GM21786 (cell line): Measurements from ENCODE around the gene SEC14L1.
"Not testable (repeated sequence)": the region's sequence is repeated elsewhere in the genome, so short reads cannot be mapped to it uniquely, and the experiment has no call there.

Source experiments
- ATAC-seq: cut with Tn5 transposase; IDR thresholded peaks from one replicate; pipeline ENCODE4 v1.9.1; 2021; ENCODE audit not compliant: unreplicated experiment

Gene SEC14L1

GRCh38 chr17:77140166-77140877 is 447 bp upstream of the SEC14L1 start:
- ATAC-seq, result peak; percentile 80

- no peak for ATAC-seq
Measured at GRCh38 chr17:77141846-77142449, 1.2 kb downstream of the SEC14L1 start.

DNA sequence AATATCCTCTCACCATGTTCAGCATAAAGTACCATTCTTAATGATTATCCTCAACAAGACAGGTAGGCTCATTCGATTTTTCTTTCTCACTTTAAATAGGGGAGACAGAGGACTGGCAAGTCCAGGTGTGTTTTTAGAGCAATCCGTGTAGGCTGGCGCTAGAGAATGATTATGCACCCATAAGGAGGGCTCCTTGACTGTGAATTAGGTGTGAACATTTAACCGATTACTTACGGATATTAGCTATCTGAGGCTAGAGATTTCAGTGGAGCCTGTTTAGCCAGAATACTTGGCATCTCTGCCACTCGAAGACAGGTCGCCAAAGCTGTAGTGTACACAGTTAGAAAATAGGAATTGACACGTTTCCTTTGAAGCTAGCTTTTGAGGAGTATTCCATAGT is 1.9 kb downstream of the SEC14L1 start:
- no peak for ATAC-seq

DNA sequence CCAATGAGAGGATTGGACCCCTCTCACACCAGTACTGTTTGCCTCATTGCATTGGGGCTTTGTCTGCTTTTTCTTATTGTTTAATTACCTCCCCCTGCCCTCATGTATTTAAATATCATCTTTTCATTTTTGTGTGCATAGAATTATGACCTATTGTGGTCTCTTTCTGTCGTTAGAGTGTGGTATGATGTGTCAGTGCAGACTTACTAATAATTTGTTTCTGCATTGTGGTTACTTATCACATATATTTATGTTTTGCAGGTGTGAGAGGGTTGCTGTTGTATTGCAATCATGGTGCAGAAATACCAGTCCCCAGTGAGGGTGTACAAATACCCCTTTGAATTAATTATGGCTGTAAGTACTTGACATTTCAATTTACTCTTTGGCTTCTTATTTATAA is 2.5 kb downstream of the SEC14L1 start:
- ATAC-seq, result no peak

DNA sequence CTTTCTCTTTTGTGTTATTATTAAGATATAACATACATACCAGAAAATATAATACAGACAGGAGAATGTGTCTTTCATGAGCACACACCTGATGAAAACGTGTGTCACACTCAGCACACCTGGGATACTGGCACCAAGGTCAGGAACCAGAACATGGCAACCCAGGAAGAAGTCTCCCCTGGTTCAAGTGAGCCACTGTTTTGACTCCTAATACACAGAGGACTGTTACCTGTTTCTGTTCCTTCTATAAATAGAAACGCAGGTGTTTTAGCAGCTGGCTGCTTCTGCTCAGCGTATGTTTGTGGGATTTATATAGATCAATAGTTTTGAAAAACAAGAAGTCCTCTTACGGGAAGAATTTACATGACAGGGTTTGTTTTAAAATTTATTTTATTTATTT is 3.5 kb downstream of the SEC14L1 start:
- no peak for ATAC-seq

- ATAC-seq, result no peak
Measured at GRCh38 chr17:77145224-77145611, 4.4 kb downstream of the SEC14L1 start.

DNA sequence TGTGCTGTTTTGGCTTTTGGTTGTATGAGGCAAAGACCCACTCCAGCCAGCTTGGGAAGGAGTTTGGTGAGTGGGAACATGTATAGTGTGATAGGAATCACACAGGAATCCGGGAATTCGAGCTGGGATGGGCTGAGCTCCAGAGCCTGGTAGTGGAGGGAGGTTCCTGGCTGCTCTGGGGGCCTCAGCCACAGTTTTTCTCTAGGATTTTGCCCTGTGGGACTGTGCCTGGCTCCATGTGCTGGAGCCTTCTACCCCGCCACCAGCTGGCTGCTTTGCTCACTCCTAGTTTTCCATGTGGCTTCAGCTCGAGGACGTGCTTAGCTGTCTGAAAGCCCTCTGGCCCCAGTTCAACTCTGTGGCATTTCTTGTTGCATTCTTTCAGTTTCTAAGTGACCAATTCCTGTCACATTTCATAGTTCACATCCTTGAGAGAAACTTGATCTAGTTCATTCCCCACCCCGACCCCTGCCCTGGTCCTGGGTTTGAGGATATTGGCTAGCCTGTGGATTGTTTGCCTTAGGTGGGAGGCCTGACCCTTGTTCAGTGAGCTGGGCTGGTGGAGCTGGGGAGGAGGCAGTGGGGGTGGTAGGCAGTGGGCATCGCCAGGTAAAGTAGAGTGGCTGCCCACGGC is 5.0 kb downstream of the SEC14L1 start:
- ATAC-seq, result no peak

- no peak for ATAC-seq
Measured at GRCh38 chr17:77146246-77146632, 5.5 kb downstream of the SEC14L1 start.

DNA sequence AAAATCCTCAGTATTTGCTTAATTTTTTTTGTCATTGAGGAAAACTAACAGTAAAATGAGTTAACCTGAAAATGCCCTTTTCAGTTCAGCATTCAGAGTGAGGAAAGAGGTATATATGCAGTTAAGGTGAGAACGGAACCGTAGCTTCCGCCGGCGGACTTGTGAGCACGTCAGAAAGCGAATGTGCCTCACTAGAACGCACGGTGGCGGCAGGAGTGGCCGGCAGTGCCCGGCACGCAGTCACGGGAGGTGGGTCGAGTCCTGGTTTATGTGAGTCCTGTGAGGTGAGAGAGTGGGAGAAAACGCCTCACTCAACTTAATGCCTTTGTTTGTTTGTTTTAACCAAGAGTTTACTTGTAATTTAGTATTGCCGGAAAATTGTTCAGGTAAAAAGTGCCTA is 6.1 kb downstream of the SEC14L1 start:
- no peak for ATAC-seq

GRCh38 chr17:77147357-77147801 is 6.6 kb downstream of the SEC14L1 start:
- ATAC-seq, result peak; percentile 60

- ATAC-seq, result no peak
Measured at GRCh38 chr17:77148077-77148939, 7.5 kb downstream of the SEC14L1 start.

DNA sequence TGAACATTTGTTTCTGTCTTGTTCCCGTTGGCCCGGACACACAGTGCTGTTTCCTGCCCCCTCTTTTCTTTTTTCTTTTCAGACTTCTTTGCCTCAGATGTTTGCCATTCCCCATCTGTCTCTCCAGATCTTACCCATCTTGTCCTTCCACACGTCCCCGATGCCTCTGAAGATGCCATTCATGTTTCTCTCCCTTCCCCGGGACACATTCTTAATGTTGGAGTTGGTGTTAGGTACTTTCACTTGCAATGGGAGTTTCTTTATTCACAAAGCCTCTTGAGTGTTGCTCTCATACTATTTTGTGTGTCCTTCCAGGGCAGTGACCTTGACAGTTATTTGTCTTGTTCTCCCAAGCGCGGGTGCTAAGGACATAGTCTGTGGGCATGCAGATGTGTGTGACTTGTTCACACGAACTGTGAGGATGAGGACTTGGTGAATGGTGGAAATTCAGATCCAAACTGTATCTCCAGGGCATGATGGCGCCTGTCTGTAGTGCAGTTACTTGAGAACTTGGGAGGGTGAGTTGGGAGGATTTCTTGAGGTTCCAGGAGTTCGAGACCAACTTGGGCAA is 8.3 kb downstream of the SEC14L1 start:
- no peak for ATAC-seq

DNA sequence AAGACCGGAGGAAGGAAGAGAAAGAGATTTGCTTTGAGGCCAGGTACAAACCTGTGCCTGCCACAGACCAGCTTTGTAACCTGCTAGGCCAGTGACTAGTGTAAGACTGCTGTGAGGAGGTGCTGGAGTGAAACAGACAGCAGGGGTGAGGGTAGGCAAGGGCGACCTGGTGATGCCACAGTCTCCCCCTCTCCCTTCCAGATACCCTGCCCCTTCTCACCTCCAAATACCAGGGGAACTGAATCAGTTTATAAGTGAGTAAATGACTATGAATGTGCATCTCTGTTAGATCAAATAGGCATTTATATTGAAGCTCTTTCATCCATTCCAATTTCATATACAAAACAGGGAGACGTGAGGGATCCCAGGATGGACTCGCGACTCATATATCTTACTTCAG is 9.4 kb downstream of the SEC14L1 start:
- no peak for ATAC-seq

- no peak for ATAC-seq
Measured at GRCh38 chr17:77151186-77151585, 10.4 kb downstream of the SEC14L1 start.

DNA sequence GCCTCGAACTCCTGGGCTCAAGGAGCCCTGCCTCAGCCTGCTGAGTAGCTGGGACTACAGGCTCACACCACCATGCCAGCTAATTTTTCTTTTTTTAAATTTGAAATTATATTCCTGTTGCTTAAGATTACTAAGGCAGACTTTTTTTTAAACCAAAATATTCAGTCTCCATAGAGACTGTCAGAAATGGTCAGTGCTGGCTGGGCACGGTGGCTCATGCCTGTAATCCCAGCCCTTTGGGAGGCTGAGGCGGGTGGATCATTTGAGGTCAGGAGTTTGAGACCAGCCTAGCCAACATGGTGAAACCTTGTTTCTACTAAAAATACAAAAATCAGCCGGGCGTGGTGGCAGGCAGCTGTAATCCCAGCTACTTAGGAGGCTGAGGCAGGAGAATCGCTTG is 11.3 kb downstream of the SEC14L1 start:
- not testable (repeated sequence) for ATAC-seq

GRCh38 chr17:77153472-77153871 is 12.7 kb downstream of the SEC14L1 start:
- ATAC-seq, result no peak

GRCh38 chr17:77153999-77154586 is 13.3 kb downstream of the SEC14L1 start:
- no peak for ATAC-seq

DNA sequence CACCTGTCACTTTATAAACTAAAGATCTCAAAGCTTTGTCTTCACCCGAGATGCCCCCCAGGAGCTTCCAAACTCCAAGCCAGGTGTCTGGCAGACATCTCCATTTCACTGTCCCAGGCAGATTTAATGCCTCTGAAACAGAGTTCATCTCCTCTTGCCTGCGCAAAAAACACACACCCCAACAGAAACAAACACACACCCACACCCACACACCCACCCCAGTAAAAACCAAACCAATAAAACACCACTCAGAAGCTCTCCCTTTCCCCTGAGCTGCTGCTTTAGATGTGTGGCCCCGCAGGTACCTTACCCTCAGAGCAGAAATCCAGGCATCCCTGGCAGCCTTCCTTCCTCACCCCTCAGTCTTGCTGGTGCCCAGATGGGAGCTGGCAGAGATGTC is 14.4 kb downstream of the SEC14L1 start:
- ATAC-seq, result no peak

- not testable (repeated sequence) for ATAC-seq
Measured at GRCh38 chr17:77157766-77158165, 17.0 kb downstream of the SEC14L1 start.

GRCh38 chr17:77160091-77160874 is 19.5 kb downstream of the SEC14L1 start:
- no peak for ATAC-seq
